ENCODE results near the gene PAQR6. TPM values are rescaled to one million over a fixed set of nuclear protein-coding genes. Genes with fewer than 3 reads are reported as not detected.
A peak's percentile ranks its signal among the peaks of the same experiment; 100 is the strongest.

Gene PAQR6
- total RNA-seq, 1 experiment from 2014 or later, result 15.8 TPM

- DNase-seq, result no peak
- Histone ChIP-seq H3K27me3 (ENCODE audit: insufficient read depth, low read length) (no peaks in the 10 kb centered on the region), H3K23me2 (ENCODE audit: insufficient read length, low read depth, low read length, poor library complexity, severe bottlenecking) (no peaks in the 10 kb centered on the region), H3K9ac (ENCODE audit: extremely low read depth, insufficient read length, low read length) (peak overlapping the region; percentile 34), H2BK20ac (ENCODE audit: low read depth, low read length, poor library complexity, severe bottlenecking) (no peak overlapping the region), H3K4me1 (ENCODE audit: insufficient read depth, low read length) (no peaks in the 10 kb centered on the region; the same call in 1 of the 2 replicates), H3K79me2 (ENCODE audit: insufficient read depth, low read length) (no peaks in the 10 kb centered on the region; the same call in 1 of the 2 replicates), H4K8ac (replicated peaks; ENCODE audit: insufficient read length, low read depth, low read length) (no peak overlapping the region), H3K23ac (ENCODE audit: insufficient read length, low read depth, low read length) (no peak overlapping the region), H2BK15ac (ENCODE audit: low read depth, low read length) (no peak overlapping the region), H2AFZ (ENCODE audit: low read length) (no peak overlapping the region), H2AK5ac (ENCODE audit: insufficient read length, low read length) (no peak overlapping the region), H3K79me1 (ENCODE audit: insufficient read depth, low read depth, low read length, poor library complexity, severe bottlenecking) (peaks cover 6% of the 10 kb centered on the region), H3K4ac (ENCODE audit: low read depth, low read length) (no peak overlapping the region), H4K20me1 (ENCODE audit: control insufficient read depth, insufficient read depth, insufficient read length) (no peaks in the 10 kb centered on the region), H4K5ac (ENCODE audit: insufficient read length, low read depth, low read length) (no peak overlapping the region), H3K9me3 (ENCODE audit: control insufficient read depth, low read depth, low read length) (no peaks in the 10 kb centered on the region), H2BK5ac (ENCODE audit: insufficient read length, low read length) (no peak overlapping the region), H2BK120ac (ENCODE audit: low read depth, low read length, poor library complexity, severe bottlenecking) (no peak overlapping the region), H3K27ac (ENCODE audit: insufficient read length, low read depth, low read length) (no peak overlapping the region), H3K4me2 (ENCODE audit: insufficient read depth, insufficient read length, low read length) (no peak overlapping the region), H3K56ac (ENCODE audit: insufficient read length, low read depth, low read length) (no peak overlapping the region), H3T11ph (ENCODE audit: low read length) (no peak overlapping the region), H2BK12ac (ENCODE audit: insufficient read length, low read depth, low read length) (no peak overlapping the region), H3K14ac (ENCODE audit: insufficient read depth, low read length) (no peak overlapping the region), H3K18ac (ENCODE audit: insufficient read length, low read depth, low read length) (no peak overlapping the region), H4K91ac (ENCODE audit: insufficient read length, low read depth, low read length) (no peak overlapping the region)
- peaks cover 7 to 52% (median 19%) of the 10 kb centered on the region in 3 experiments; a peak in 6 of 7 replicates for H3K36me3 Mint-ChIP-seq (ENCODE audit: insufficient read depth in 1 of 3, low read depth in 3 of 3)
- H3K4me1 Mint-ChIP-seq, result peaks cover 18 to 19% of the 10 kb centered on the region in 2 experiments
- no peak overlapping the region for H3K4me3 Mint-ChIP-seq
- TF ChIP-seq, protein P1, sequence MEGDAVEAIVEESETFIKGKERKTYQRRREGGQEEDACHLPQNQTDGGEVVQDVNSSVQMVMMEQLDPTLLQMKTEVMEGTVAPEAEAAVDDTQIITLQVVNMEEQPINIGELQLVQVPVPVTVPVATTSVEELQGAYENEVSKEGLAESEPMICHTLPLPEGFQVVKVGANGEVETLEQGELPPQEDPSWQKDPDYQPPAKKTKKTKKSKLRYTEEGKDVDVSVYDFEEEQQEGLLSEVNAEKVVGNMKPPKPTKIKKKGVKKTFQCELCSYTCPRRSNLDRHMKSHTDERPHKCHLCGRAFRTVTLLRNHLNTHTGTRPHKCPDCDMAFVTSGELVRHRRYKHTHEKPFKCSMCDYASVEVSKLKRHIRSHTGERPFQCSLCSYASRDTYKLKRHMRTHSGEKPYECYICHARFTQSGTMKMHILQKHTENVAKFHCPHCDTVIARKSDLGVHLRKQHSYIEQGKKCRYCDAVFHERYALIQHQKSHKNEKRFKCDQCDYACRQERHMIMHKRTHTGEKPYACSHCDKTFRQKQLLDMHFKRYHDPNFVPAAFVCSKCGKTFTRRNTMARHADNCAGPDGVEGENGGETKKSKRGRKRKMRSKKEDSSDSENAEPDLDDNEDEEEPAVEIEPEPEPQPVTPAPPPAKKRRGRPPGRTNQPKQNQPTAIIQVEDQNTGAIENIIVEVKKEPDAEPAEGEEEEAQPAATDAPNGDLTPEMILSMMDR (conservative IDR thresholded peaks at IDR 0.05), result no peak
- no peaks in the 10 kb centered on the region for H3K9me3 Mint-ChIP-seq
- WGBS (ENCODE audit: extremely low coverage, insufficient read length, low lambda C conversion rate), result no CpG with 5 or more reads among the region's 3 CpGs
- peak overlapping the region in 1 of 3 experiments; percentile 45; a peak in 1 of 7 replicates for H3K27ac Mint-ChIP-seq
- no peaks in the 10 kb centered on the region for H3K27me3 Mint-ChIP-seq (ENCODE audit: low read depth)
Observed at GRCh38 chr1:156204686-156205085, 43.2 kb downstream of the PAQR6 start.
